T-helper 1 cell treated with Interleukin-12 subunit alpha and Interleukin-12 subunit beta and Interleukin-4 antibody, amounts not matched to agents 30 μg/mL and 1 μg/mL, for 36 hours (primary cell): Measurements from ENCODE around the gene FHOD1.
A peak's percentile ranks its signal among the peaks of the same experiment; 100 is the strongest.

ENCODE experiments used
- H3K27ac Mint-ChIP-seq: one replicate; pipeline ENCODE4 v1.8.0; 2021; ENCODE audit warnings: mild to moderate bottlenecking, mixed read lengths
- H3K27me3 Mint-ChIP-seq: one replicate; pipeline ENCODE4 v1.8.0; 2021; ENCODE audit warnings: low read depth, mixed read lengths
- H3K36me3 Mint-ChIP-seq: one replicate; pipeline ENCODE4 v1.8.0; 2021; ENCODE audit warnings: low read depth, mixed read lengths
- H3K4me1 Mint-ChIP-seq: one replicate; pipeline ENCODE4 v1.8.0; 2021; ENCODE audit warnings: low read depth, mixed read lengths
- H3K4me3 Mint-ChIP-seq: one replicate; pipeline ENCODE4 v1.8.0; 2021; ENCODE audit warnings: mild to moderate bottlenecking, moderate library complexity, mixed read lengths
- H3K9me3 Mint-ChIP-seq: one replicate; pipeline ENCODE4 v1.8.0; 2021; ENCODE audit warnings: mixed read lengths

FHOD1 gene

DNA sequence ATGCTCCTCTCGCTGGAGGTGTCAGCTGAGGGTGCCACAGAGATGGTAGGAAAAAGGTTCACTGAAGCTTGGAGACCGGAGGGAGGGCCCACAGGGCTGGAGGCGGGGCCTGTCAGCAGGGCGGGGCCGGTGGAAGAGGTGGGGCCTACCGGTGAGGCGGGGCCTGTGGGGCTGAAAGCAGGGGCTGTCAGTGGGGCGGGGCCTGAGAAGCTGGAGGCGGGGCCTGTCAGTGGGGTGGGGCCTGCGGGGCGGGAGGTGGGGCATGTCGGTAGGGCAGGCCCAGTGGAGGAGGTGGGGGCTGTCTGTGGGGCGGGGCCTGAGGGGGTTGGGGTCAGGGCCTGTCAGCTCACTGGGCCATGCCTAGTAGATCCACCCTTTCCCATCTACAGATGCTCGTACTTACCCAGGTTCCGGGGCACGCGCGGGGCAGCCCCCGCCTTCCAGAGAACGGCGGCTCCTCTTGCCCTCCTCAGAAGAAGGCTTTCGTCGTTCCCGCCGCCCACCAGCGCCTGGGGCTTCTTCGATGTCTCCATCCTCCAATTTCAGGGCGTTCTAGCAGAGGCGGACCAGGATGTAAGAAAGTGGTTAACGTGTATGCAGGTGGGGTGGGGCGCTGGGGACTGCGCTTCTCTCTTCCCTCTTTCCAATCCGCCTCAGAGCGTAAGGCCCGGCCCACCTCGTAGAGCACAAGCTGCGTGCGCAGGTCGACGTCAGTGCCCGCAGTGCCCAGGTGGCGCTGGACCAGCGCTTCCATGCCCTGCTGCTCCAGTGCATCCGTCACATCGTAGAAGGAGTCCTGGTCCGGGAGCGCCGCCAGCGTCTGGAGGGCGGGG is 10.5 kb downstream of the FHOD1 start:
- Mint-ChIP-seq H3K4me1 (peaks cover 23% of the 10 kb centered on the region), H3K9me3 (no peaks in the 10 kb centered on the region), H3K27ac (peak overlapping the region; percentile 83), H3K4me3 (peak overlapping the region; percentile 58), H3K27me3 (no peaks in the 10 kb centered on the region), H3K36me3 (peaks cover 28% of the 10 kb centered on the region)

DNA sequence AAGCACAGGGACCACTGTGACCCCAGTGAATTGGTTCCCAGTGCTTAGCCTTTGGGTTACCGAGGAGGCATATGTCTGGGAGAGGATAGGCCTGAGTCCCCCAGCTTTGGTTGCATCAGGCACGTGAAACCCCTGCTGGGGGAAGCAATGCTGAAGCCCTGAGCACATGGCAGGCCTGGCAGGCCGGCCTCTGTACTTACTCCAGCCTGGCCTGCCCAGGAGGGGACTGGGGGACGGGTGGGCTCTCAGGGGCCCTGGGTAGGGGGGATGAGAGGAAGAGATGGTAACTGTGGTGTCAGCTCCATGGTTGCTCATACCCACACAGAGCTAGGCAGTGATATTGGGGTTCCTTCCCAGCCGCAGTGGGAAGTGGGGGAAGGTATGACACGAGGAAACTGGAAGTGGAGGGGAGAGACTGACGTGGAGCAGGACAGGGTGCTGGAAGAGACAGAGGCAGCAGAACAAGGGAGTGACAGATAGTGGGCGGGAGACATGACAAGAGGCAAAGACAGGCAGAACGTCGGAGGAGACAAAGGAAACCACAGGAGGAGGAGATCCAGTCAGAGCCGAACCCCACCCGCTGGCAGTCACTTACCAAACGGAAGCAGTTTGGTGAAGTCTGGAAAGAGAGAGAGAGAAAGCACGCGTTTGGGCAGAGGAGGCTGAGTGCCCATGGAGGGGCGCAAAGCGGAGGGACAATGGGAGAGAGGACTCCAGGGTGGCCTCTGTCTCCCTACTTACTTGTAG is 11.3 kb downstream of the FHOD1 start:
- Mint-ChIP-seq H3K4me1 (peaks cover 18% of the 10 kb centered on the region), H3K4me3 (peak overlapping the region; percentile 58), H3K9me3 (no peaks in the 10 kb centered on the region), H3K27ac (peak overlapping the region; percentile 83), H3K36me3 (peaks cover 30% of the 10 kb centered on the region), H3K27me3 (no peaks in the 10 kb centered on the region)

DNA sequence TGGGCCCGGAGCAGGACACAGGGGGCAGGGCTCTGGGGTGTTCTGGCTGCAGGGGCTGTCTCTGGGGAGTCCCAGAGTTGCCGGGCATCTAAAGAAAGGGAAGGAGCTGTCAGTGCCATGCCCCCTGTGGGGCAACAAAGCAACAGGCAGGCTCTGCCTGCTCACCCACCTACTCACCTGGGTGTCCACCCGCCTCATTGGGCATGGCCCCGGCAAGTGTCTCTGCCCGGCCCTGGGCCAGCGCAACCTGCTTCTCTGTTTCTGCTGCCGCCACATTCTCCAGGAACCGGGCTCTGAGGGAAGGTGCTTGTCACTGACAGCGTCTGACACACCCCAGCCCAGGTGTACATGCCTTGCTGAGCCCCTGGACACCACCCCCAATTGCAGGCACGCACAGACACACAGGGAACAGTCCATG is 13.1 kb downstream of the FHOD1 start:
- Mint-ChIP-seq H3K27ac (no peak overlapping the region), H3K9me3 (no peaks in the 10 kb centered on the region), H3K27me3 (no peaks in the 10 kb centered on the region), H3K36me3 (peaks cover 40% of the 10 kb centered on the region), H3K4me3 (no peak overlapping the region), H3K4me1 (peaks cover 14% of the 10 kb centered on the region)

DNA sequence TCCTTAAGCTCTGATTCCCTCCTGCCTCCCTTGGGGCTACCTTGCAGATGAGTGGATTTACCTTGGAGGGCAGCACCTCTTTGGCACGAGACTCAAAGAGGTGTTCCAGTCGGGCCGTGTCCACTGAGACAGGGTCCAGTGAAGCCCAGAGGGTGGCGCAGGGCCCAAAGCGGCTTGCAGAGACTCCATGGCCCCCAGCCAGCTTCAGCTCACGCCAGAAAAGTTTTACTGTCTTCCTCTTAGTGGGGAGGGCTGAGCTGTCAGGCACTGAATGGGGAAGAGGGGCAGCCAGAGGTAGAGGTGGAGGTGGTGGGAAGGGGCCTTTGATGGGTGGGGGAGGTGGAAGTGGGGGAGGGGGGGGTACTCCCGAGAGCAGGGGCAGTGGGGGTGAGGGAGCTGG is 13.7 kb downstream of the FHOD1 start:
- Mint-ChIP-seq H3K9me3 (no peaks in the 10 kb centered on the region), H3K36me3 (peaks cover 39% of the 10 kb centered on the region), H3K4me3 (no peak overlapping the region), H3K4me1 (peaks cover 14% of the 10 kb centered on the region), H3K27me3 (no peaks in the 10 kb centered on the region), H3K27ac (no peak overlapping the region)

DNA sequence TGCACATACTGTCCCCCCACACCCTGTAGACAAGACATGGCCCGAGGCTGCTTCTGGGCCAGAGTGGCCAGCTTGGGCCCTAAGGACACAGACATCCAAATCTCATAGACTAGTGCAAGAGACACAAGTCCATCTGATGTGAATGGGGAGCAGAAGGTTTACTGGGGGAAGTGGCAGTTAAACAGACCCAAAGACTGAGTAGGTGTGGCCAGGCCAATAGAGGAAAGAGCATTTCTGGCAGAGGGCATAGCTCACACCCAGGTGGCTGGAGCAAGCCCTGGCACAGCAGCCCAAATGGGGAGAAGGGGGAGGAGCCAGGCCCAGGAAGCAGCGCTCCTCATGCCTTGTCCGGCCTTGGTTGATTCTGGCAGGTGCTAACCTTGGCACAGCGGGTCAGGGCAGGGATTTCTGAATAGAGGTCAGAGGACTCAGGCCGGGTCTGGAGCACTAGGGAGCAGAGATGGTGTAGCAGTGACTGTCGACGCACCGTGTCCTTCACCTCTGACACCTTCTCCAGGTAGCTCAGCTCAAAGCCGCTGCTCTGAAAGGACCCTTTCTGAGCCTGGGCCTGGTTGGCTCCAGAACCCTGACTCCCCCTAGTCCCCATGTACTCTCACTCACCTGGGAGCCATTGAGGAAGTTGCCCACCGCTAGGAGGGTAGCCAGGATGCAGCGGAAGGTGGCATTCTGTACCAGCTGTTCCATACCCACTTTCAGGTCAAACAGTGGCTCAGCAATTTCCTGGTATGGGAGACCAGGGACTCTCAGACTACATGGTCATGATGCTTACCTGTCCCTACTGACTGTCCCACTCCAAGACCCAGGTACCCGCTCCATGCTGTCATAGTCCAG is 16.2 kb downstream of the FHOD1 start:
- Mint-ChIP-seq H3K9me3 (no peaks in the 10 kb centered on the region), H3K36me3 (peaks cover 31% of the 10 kb centered on the region), H3K27ac (no peak overlapping the region), H3K4me1 (peaks cover 15% of the 10 kb centered on the region), H3K4me3 (no peak overlapping the region), H3K27me3 (no peaks in the 10 kb centered on the region)

DNA sequence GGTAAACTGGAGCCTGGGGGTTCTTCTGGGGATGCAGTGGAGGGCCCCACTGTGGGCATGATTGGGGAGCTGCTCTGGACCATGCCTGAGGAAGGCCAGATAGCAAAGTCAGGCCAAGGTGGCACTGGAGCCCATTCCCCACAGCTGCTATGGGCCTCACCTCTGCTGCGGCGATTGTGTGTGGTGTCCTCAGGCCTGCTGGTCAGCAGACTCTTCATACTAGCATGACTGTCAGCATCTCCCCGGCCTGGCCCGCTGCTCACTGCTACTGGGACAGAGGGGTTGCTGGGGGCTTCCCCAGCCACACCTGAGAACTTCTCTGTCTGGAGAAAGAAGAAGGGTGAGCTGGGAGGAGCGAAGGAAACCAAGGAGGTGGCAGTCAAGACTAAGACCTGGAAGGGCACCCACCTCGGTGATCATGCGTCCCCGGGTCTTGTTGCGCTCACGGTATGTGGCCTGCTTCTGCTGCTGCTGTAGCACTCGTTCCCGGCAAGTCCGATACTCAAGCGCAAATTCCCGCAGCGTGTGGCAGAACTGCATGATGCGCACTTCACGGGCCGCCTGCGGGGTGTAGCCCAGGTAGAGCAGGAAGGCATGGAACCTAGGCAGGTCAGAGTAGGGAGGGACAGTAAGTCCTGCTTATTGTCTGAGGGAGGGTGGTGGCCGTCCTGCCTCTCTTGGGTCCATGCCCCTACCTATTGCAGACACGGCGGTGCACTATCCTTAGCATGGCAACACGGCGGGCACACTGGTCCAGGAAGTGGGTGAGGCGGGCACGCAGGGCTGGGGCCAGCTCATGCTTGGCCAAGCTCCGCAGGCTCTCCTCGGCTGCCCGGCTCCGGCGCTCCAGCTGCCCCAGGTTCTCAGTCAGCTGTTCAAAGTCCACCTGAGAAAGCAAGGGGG is 17.1 kb downstream of the FHOD1 start:
- Mint-ChIP-seq H3K27me3 (no peaks in the 10 kb centered on the region), H3K36me3 (peaks cover 31% of the 10 kb centered on the region), H3K4me1 (peaks cover 23% of the 10 kb centered on the region), H3K27ac (no peak overlapping the region), H3K4me3 (no peak overlapping the region), H3K9me3 (no peaks in the 10 kb centered on the region)

DNA sequence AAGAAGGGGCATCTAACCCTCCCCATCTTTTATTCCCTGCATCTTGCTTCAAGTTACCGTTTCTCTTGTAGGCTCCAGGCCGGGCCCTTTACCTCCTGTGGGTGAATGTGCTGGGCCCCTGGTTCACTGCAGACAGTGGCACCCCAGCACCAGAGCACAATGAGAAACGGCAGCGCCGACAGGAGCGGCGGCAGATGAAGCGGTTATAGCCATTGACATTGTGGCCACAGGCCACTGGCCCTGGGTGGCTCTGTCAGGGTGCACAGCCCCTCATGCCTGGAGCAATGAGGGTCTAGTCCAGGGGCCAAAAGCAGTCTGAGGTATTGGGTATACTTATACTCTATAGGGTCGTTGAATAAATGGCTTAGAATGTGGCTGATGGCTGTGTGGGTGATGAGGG is 18.4 kb downstream of the FHOD1 start:
- Mint-ChIP-seq H3K4me1 (peaks cover 35% of the 10 kb centered on the region), H3K4me3 (peak overlapping the region; percentile 49), H3K27ac (peak overlapping the region; percentile 43), H3K36me3 (peaks cover 31% of the 10 kb centered on the region), H3K9me3 (no peaks in the 10 kb centered on the region), H3K27me3 (no peaks in the 10 kb centered on the region)

DNA sequence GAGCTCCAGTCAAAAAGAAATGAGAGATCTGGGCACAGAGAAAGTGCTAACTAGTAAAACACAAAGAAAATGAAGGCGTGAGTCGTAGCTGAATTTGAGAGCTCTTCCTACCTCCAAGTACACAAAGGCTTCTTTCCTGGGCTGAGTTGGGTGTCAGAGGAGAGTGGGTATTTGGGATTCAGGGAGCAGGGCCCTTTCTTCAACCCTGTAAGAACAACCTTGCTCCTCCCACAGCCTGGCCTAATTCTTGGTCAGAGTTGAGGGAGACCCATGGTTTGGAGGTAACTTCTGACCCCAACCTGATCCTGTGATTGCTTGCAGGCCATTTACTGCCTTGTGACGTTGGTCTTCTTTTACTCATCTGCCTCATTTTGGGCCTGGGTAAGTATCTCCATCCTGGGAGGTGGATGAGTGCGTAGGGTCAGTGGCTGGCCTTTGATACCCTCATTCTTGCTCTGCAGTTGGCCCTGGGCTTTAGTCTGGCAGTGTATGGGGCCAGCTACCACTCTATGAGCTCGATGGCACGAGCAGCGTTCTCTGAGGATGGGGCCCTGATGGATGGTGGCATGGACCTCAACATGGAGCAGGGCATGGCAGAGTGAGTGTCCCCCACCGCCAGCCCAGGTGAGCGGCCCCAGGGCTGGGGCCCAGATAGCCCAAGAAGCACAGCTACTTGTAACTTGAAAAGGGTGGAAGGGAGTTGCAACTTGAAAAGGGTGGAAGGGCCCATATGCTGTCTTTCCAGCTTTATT is 19.1 kb downstream of the FHOD1 start:
- peak overlapping the region; percentile 96 for H3K4me3 Mint-ChIP-seq

DNA sequence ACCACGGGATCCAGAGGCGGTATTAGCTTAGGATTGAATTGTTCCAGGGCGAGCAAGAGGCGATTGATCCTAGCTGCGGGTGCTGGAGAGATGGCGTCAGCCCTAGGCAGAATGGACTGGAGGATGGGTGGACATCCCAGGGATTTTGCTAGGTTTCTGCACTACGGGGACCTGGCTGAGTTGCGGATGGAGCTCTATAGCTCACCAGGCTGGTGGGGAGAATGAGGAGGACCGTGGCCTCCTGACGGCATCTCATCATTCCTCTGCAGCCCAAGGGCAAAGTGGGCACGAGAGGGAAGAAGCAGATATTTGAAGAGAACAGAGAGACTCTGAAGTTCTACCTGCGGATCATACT is 19.7 kb downstream of the FHOD1 start:
- Mint-ChIP-seq H3K4me1 (peaks cover 44% of the 10 kb centered on the region), H3K27ac (peak overlapping the region; percentile 91), H3K4me3 (peak overlapping the region; percentile 96), H3K9me3 (no peaks in the 10 kb centered on the region), H3K36me3 (peaks cover 26% of the 10 kb centered on the region), H3K27me3 (no peaks in the 10 kb centered on the region)

More for the DNA sequence above, 19.1 kb downstream of the FHOD1 start:
- Mint-ChIP-seq H3K36me3 (peaks cover 28% of the 10 kb centered on the region), H3K4me1 (peaks cover 40% of the 10 kb centered on the region), H3K27me3 (no peaks in the 10 kb centered on the region), H3K9me3 (no peaks in the 10 kb centered on the region), H3K27ac (peak overlapping the region; percentile 91)

DNA sequence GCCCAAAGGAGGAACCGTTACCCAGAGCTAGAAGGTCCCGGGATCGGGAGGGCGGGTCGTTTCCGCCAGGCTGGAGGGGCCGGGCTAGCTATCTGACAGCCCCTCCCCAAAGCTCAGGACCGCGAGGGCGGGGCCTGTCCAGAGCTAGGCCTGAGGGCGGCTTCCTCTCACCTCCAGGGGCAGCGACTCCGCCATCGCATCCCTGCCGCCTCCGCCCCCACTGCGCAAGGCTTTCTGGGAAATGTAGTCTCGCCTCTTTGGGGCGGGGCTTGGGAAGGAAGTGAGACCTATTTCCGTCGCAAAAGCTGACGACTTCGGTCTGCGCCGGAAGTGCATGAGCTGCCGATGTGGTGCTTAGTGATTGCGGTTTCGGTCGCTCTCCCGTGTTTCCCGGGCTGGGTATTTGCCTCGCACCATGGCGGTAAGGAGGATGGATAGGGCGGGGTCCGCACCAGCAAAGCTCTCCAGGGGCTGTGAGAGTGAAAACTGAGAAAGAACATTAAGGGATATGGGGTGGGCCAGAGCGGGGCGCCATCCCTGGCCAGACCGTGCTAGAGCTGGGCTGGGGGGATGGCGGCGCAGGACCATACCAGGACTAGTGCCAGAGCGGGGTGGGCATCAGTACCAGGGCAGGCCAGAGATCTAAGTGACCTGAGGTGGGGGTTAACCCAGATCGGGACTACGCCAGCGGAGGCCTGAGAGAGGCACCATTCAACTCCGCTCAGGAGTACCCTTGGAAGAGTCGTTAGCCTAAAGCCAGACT is 20.3 kb downstream of the FHOD1 start, which contains the start of gene TMEM208:
TSS of gene TMEM208 (plus strand) at position 327 of the 763 bp plus-strand sequence. CDS start at position 416, 89 bp downstream.
- Mint-ChIP-seq H3K27me3 (no peaks in the 10 kb centered on the region), H3K9me3 (no peaks in the 10 kb centered on the region), H3K4me3 (peak within 1 kb of the TSS; percentile 96), H3K27ac (peak within 1 kb of the TSS; percentile 91), H3K36me3 (peaks cover 26% of the 10 kb centered on the region), H3K4me1 (peaks cover 44% of the 10 kb centered on the region)

DNA sequence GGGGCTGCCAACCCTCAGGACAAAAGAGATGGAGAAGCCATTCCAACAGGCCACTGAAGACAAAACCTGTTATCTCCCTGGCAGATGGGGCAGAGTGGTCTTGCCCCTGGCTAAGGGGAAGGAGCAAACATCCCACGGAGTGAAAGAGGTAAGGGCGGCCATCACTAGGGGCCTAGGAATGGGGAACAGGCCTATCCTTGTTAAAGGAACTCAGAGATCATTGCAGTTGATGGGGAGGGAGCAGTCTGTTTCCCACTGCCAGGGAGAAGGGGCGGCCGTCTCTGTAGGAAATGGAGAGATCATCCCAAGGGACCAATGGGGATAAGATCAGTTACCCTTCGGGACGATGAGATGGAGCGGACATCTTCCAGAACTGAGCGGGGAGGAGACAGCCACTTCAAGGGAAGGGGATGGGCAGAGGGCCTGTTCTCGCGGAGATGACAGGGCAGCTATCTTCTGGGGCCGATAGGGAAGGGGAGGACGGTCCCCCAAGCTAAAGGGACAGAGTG is 20.9 kb downstream of the FHOD1 start:
- H3K4me1 Mint-ChIP-seq = peaks cover 44% of the 10 kb centered on the region
- no peaks in the 10 kb centered on the region for H3K9me3 Mint-ChIP-seq
- peaks cover 26% of the 10 kb centered on the region for H3K36me3 Mint-ChIP-seq
- H3K27ac Mint-ChIP-seq = peak overlapping the region; percentile 91
- H3K27me3 Mint-ChIP-seq = no peaks in the 10 kb centered on the region
- peak overlapping the region; percentile 96 for H3K4me3 Mint-ChIP-seq

DNA sequence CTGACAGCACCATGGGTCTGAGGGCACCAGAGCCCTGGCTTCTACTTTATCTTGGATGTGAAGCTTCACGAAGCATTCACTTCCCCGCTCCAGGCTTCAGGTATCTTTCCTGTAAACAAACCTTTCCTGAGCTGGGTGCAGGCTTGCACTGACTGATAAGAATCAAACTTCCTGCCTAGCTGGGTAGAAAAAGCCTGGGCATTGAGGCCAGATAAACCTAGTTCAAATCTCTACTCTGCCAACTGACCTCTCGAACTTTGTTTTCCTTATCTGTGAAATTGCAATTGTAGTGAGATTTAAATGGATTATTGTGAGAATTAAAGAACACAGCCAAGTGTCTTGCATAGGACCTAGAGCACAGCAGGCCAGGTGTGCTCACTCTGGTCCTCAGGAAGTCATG is 23.3 kb downstream of the FHOD1 start:
- Mint-ChIP-seq H3K9me3 (no peaks in the 10 kb centered on the region), H3K36me3 (peaks cover 10% of the 10 kb centered on the region), H3K27me3 (no peaks in the 10 kb centered on the region), H3K27ac (peak overlapping the region; percentile 2), H3K4me3 (no peak overlapping the region), H3K4me1 (peaks cover 44% of the 10 kb centered on the region)
